ENCODE measurements around the gene GRIK4. TPM values are rescaled to one million over a fixed set of nuclear protein-coding genes. Genes with fewer than 3 reads are reported as not detected.

Gene GRIK4
- total RNA-seq, 1 experiment from 2014 or later = not detected

GRCh38 chr11:120536091-120536796 lies 24.7 kb downstream of the GRIK4 start:
- intact Hi-C loops (cut with micrococcal nuclease; ENCODE audit: unreplicated experiment) = no loop called here
- Histone ChIP-seq H3F3A (ENCODE audit: insufficient read depth, low read depth) (no peaks in the 10 kb centered on the region), H3K36me3 (ENCODE audit: low read depth) (no peaks in the 10 kb centered on the region), H3K4me3 (no peak overlapping the region), H3K4me2 (no peak overlapping the region), H3K4me1 (replicated peaks; ENCODE audit: insufficient read depth) (no peaks in the 10 kb centered on the region), H2AFZ (no peak overlapping the region), H3K27me3 (ENCODE audit: insufficient read depth, low read depth) (peaks cover 61% of the 10 kb centered on the region), H3K79me2 (ENCODE audit: low read depth) (no peaks in the 10 kb centered on the region), H3K9me3 (ENCODE audit: insufficient read depth, low read depth) (no peaks in the 10 kb centered on the region), H3K9me2 (ENCODE audit: insufficient read depth) (no peaks in the 10 kb centered on the region), H3K27ac (no peak overlapping the region), H4K20me1 (ENCODE audit: insufficient read depth) (no peaks in the 10 kb centered on the region)
- ChIA-PET POLR2A (ENCODE audit: unreplicated experiment) (no interaction called here), CTCF (no interaction called here)
- BruUV-seq (replicated peaks) = no TSS peak
- no peak for TF ChIP-seq EZH2 (IDR thresholded peaks at IDR 0.05; ENCODE audit: low read depth)
- no peak for TF ChIP-seq CTCF (conservative IDR thresholded peaks at IDR 0.05)
- no peak for DNase-seq

GRCh38 chr11:120536797-120537169 lies 25.2 kb downstream of the GRIK4 start:
- Histone ChIP-seq H3K9me3 (ENCODE audit: insufficient read depth, low read depth) (0 out of 2 replicates have a peak, but pooled peaks cover 1% of the 10 kb centered on the region), H3K27me3 (ENCODE audit: insufficient read depth, low read depth) (peaks cover 61% of the 10 kb centered on the region), H3K79me2 (ENCODE audit: low read depth) (no peaks in the 10 kb centered on the region), H3K4me3 (no peak overlapping the region), H3K4me1 (replicated peaks; ENCODE audit: insufficient read depth) (no peaks in the 10 kb centered on the region), H3K9me2 (ENCODE audit: insufficient read depth) (no peaks in the 10 kb centered on the region), H3K27ac (no peak overlapping the region), H3K4me2 (no peak overlapping the region), H3F3A (ENCODE audit: insufficient read depth, low read depth) (no peaks in the 10 kb centered on the region), H2AFZ (no peak overlapping the region), H4K20me1 (ENCODE audit: insufficient read depth) (no peaks in the 10 kb centered on the region), H3K36me3 (ENCODE audit: low read depth) (no peaks in the 10 kb centered on the region)
- no peak for DNase-seq
- CTCF ChIA-PET = interaction anchor here (0.6 kb wide), 1 partner anchor 148 kb away, joined by 3 read pairs; no protein-coding TSS in a partner anchor
- intact Hi-C loops (cut with micrococcal nuclease; ENCODE audit: unreplicated experiment) = no loop called here
- TF ChIP-seq CTCF (conservative IDR thresholded peaks at IDR 0.05) (no peak), EZH2 (IDR thresholded peaks at IDR 0.05; ENCODE audit: low read depth) (no peak)
- POLR2A ChIA-PET (ENCODE audit: unreplicated experiment) = no interaction called here
- no TSS peak for BruUV-seq (replicated peaks)

- no peaks in the 10 kb centered on the region for H4K20me1 ChIP-seq (ENCODE audit: insufficient read depth)
Observed at GRCh38 chr11:120537996-120538395, 26.4 kb downstream of the GRIK4 start.

More at GRCh38 chr11:120537996-120538395, 26.4 kb downstream of the GRIK4 start:
- H3K27me3 ChIP-seq (ENCODE audit: insufficient read depth, low read depth) = peaks cover 54% of the 10 kb centered on the region
- H3K4me2 ChIP-seq = no peak overlapping the region
- H3K9me3 ChIP-seq (ENCODE audit: insufficient read depth, low read depth) = 0 out of 2 replicates have a peak, but pooled peaks cover 7% of the 10 kb centered on the region
- no peak for DNase-seq
- no peaks in the 10 kb centered on the region for H3K9me2 ChIP-seq (ENCODE audit: insufficient read depth)
- no peak for TF ChIP-seq CTCF (conservative IDR thresholded peaks at IDR 0.05)
- TF ChIP-seq EZH2 (IDR thresholded peaks at IDR 0.05; ENCODE audit: low read depth) = no peak
- no peak overlapping the region for H3K27ac ChIP-seq
- no peak overlapping the region for H3K4me3 ChIP-seq
- CTCF ChIA-PET = no interaction called here
- BruUV-seq (replicated peaks) = no TSS peak
- no peaks in the 10 kb centered on the region for H3K36me3 ChIP-seq (ENCODE audit: low read depth)
- no peaks in the 10 kb centered on the region for H3F3A ChIP-seq (ENCODE audit: insufficient read depth, low read depth)
- H3K79me2 ChIP-seq (ENCODE audit: low read depth) = no peaks in the 10 kb centered on the region
- intact Hi-C loops (cut with micrococcal nuclease; ENCODE audit: unreplicated experiment) = no loop called here
- H2AFZ ChIP-seq = no peak overlapping the region
- POLR2A ChIA-PET (ENCODE audit: unreplicated experiment) = no interaction called here
- no peaks in the 10 kb centered on the region for H3K4me1 ChIP-seq (replicated peaks; ENCODE audit: insufficient read depth)
